Subcutaneous abdominal adipose tissue (tissue), 5 donors: Measurements from ENCODE around the gene LHX2.

ENCODE experiments used
- H3K27ac ChIP-seq: one replicate; pipeline ENCODE4 v1.7.0; 2013; ENCODE audit warnings: low read depth, mild to moderate bottlenecking, inconsistent platforms, low read length, moderate library complexity
- H3K27me3 ChIP-seq, 5 donors: one replicate each; pipeline ENCODE4 v1.7.0; 2013; ENCODE audit warnings: low read length in 5 of 5, inconsistent platforms in 1 of 5; ENCODE audit not compliant: control insufficient read depth in 5 of 5, insufficient read depth in 4 of 5
- H3K36me3 ChIP-seq, 5 donors: one replicate each; pipeline ENCODE4 v1.7.0; 2013; ENCODE audit warnings: low read length in 5 of 5; ENCODE audit not compliant: control insufficient read depth in 5 of 5, insufficient read depth in 5 of 5
- H3K4me1 ChIP-seq, 5 donors: one replicate each; pipeline ENCODE4 v1.7.0; 2013; ENCODE audit warnings: low read length in 5 of 5, mild to moderate bottlenecking in 3 of 5, moderate library complexity in 1 of 5; ENCODE audit not compliant: control insufficient read depth in 5 of 5, insufficient read depth in 5 of 5
- H3K4me3 ChIP-seq, 5 donors: one replicate each; pipeline ENCODE4 v1.7.0; 2013; ENCODE audit warnings: low read length in 5 of 5, low read depth in 1 of 5
- H3K9ac ChIP-seq, 5 donors: one replicate each; pipeline ENCODE4 v1.7.0; 2013; ENCODE audit warnings: low read length in 5 of 5, mild to moderate bottlenecking in 4 of 5, moderate library complexity in 3 of 5
- H3K9me3 ChIP-seq, 5 donors: one replicate each; pipeline ENCODE4 v1.7.0; 2013; ENCODE audit warnings: low read length in 5 of 5; ENCODE audit not compliant: control insufficient read depth in 5 of 5
- donor health status: healthy.
- donor health status: healthy.
- donor health status: healthy.
- donor health status: healthy.
- donor health status: healthy.

Gene LHX2

DNA sequence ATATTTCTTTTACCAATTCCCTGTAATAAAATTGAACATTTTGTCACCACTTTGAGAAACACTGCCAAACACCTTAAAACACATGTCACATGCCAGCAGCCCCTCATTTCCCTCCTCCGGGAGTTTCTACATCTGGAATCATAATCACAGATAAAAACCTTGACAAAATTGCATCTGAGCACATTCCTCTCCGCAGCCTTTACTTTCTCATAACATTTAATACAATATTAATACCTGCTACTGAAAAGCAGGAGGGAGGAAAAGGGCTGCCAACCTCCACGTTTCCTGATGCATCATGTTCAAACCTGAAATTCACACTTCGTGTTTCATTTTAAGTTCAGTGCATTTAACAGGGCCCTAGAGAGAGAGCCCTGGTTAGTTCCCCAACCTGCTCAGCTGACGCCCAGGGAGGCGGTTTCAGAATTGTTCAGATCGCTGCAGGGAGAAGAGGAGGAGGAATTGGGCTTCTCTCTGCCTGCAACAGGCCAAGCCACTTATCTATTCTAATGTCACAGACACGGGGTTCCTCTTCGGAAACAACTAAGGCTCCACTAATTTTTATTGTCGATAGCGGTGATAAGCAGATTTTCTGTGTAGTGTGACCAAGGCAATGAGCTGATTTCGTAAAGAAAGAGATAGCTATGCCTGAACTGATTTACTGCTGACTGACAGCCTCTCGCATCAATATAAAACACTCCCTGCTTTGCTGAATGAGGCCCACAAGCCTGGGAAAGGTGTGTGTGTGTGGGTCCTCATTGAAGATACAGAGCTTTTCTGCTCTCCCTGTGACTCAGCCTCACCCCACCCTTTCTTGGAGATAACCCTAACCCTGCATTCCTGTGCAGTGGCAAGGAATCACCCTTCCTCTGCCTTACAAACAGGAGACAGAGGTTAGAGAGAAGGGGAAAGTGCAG, 4.9 kb upstream of the LHX2 start:
- Histone ChIP-seq H3K9me3 (no peaks in the 10 kb centered on the region), H3K36me3 (no peaks in the 10 kb centered on the region), H3K27me3 (peaks cover 82 to 95% (median 88%) of the 10 kb centered on the region in 5 donors), H3K27ac (no peak overlapping the region), H3K4me1 (peaks cover 0 to 39% (median 28%) of the 10 kb centered on the region in 5 donors), H3K9ac (no peak overlapping the region), H3K4me3 (no peak overlapping the region)

DNA sequence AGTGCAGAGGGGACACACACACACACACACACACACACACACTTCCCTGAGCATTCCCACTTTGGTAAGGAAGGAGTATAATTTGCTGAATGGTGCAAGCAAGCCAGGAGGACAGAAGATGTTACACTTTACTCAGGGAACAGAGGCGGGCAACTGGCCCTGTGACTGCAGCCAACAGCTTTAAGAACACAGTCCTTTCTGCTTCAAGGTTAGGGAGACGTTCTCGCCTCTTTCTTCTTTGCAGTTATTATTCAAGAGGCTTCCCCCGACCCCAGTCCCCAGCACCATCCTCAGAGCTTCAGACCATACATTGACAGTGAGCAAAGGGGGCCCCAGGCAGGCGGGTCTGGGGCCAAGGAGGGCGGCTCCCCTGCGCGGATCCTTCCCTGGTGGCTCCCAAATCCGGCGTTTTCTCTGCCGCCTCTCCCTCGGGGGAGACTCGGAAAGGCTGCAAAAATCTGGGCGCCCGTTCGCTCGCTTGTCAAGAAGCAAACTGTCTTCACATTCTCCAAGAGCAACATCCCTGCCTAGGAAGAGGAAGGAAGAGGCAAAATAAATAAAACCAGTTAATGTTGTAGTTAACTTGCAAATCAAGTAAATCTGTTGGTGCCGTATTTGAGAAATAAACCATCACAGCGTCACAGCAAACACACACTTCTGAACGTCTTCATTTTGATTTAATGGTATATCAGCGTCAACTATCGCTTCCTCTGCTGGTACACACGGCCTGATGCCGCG, 3.8 kb upstream of the LHX2 start:
- H3K9ac ChIP-seq, result no peak overlapping the region

DNA sequence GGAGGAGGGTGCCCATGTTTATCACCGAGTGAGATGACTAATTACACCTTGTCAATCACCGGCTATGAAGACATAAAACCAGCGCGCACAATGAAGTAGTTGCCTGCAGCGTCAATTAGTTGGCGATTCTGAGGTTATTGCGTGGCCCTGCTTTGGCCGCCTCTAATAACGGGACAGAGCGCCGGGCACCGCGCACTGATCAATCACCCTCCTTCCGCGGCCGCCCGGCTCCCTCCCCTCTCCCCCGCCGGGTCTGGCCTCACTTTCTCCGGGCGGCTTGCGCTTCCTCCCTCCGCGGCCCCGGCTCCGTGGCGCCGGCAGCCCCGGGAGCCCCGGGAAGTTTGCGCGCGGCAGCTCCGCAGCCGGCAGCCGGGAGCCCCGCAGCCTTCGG, 3.3 kb upstream of the LHX2 start:
- no peak overlapping the region for H3K9ac ChIP-seq
- H3K9me3 ChIP-seq, result no peaks in the 10 kb centered on the region
- peak overlapping the region in 2 of 5 donors; percentile 1 to 53 for H3K4me3 ChIP-seq
- H3K4me1 ChIP-seq, result peaks cover 0 to 55% (median 42%) of the 10 kb centered on the region in 5 donors
- no peaks in the 10 kb centered on the region for H3K36me3 ChIP-seq
- peaks cover 83 to 96% (median 86%) of the 10 kb centered on the region in 5 donors for H3K27me3 ChIP-seq
- H3K27ac ChIP-seq, result no peak overlapping the region

More for the DNA sequence above, 3.8 kb upstream of the LHX2 start:
- H3K4me3 ChIP-seq, result no peak overlapping the region
- peaks cover 0 to 49% (median 38%) of the 10 kb centered on the region in 5 donors for H3K4me1 ChIP-seq
- peaks cover 80 to 96% (median 84%) of the 10 kb centered on the region in 5 donors for H3K27me3 ChIP-seq
- H3K9me3 ChIP-seq, result no peaks in the 10 kb centered on the region
- no peak overlapping the region for H3K27ac ChIP-seq
- no peaks in the 10 kb centered on the region for H3K36me3 ChIP-seq

DNA sequence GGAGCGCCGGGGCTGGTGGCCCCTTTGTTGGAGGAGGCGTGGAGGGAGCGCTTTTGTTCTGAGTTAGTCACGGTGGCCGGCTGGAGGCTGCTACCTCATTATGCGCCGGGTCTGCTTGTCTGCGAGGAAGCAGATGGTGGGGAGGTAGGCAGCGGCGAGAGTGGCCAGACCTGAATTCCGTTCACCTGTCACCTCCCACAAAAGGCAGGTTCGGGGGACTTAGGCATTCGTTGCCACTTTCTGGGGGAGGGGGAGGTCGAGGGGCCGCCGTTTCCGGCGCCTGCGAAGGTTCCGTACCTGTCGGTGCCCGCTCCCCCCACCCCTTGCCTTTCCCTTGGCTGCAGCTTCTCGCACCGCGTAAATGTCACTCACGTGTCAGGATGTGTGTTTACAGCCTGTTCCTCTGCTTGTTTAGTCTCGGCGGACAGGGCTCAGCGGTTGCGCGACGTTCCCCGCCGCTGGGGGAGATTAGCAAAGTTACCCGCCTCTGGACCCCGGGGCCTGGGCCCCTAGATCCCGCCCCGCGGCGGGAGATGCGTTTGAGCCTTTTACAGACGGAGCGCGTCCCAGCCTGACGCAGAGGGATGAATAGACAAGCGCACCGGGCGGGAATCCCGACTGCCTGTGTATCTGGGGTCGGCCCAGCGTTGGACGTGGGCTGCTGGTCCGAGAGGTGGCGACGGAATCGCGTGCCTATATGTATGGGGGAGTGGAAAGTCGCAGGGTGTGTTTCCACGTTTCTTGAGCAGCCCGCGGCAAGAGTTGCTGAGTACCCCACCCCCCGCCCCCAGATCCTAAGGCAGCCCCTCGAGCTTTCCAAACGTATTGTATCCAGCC, 2.7 kb upstream of the LHX2 start:
- Histone ChIP-seq H3K27ac (no peak overlapping the region), H3K27me3 (peaks cover 85 to 96% (median 87%) of the 10 kb centered on the region in 5 donors), H3K9me3 (no peaks in the 10 kb centered on the region), H3K4me3 (peak overlapping the region in 2 of 5 donors; percentile 1 to 53), H3K9ac (no peak overlapping the region), H3K36me3 (no peaks in the 10 kb centered on the region), H3K4me1 (peaks cover 0 to 57% (median 40%) of the 10 kb centered on the region in 5 donors)

DNA sequence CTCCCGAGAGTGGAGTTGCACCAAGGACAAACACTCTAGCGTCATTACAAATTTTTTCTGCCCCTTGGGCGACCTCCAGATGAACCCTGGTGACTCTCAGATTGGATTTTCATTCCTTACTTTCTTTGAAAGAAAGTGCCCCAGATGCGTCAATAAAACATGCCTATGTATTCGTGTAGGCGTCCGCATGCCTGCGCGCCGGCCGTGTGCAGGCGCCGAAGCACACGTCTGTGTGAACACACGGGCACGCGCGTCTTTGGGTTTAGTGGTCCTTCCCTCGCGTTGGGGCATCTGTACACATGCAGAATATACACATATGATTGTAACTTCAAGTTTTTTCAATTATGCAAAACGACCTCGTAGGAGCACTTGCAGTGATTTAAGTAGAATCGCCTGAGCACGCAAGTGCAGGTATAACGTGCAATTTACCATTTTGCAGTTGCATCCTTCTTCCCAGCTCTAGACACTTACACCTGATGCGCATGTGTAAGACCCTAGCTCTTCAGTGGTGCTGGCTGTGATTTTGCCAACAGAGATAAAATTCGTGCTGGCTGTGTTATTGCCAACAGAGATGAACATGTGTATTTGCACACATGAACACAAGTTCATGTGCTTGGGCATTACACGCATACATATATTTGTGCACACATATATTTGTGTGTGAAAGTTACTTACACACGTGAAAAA, 1.9 kb upstream of the LHX2 start:
- peaks cover 84 to 95% (median 92%) of the 10 kb centered on the region in 5 donors for H3K27me3 ChIP-seq
- no peaks in the 10 kb centered on the region for H3K9me3 ChIP-seq
- no peaks in the 10 kb centered on the region for H3K36me3 ChIP-seq
- no peak overlapping the region for H3K9ac ChIP-seq
- peaks cover 0 to 57% (median 40%) of the 10 kb centered on the region in 5 donors for H3K4me1 ChIP-seq
- no peak overlapping the region for H3K27ac ChIP-seq
- no peak overlapping the region for H3K4me3 ChIP-seq

DNA sequence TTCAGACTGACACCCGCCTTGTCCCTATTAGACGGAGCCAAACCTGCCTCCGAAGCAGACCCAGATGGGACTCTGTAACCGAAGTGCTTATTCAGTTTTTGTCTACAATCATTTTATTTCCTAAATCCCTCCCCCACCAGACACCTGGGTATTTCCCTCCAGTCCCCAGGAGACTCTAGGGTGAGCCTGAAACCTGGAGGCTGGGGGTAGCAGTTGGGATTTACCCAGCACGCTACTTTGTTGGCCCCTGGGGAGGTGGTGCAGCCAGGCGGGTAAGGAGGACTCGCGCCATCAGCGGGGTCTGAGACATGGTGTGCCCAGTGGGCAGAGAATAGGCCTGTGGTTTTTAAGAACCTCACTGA, 1.3 kb upstream of the LHX2 start:
- Histone ChIP-seq H3K4me1 (peaks cover 0 to 63% (median 40%) of the 10 kb centered on the region in 5 donors), H3K4me3 (no peak overlapping the region), H3K9me3 (no peaks in the 10 kb centered on the region), H3K9ac (no peak overlapping the region), H3K27ac (no peak overlapping the region), H3K36me3 (no peaks in the 10 kb centered on the region), H3K27me3 (peaks cover 85 to 95% (median 93%) of the 10 kb centered on the region in 5 donors)

DNA sequence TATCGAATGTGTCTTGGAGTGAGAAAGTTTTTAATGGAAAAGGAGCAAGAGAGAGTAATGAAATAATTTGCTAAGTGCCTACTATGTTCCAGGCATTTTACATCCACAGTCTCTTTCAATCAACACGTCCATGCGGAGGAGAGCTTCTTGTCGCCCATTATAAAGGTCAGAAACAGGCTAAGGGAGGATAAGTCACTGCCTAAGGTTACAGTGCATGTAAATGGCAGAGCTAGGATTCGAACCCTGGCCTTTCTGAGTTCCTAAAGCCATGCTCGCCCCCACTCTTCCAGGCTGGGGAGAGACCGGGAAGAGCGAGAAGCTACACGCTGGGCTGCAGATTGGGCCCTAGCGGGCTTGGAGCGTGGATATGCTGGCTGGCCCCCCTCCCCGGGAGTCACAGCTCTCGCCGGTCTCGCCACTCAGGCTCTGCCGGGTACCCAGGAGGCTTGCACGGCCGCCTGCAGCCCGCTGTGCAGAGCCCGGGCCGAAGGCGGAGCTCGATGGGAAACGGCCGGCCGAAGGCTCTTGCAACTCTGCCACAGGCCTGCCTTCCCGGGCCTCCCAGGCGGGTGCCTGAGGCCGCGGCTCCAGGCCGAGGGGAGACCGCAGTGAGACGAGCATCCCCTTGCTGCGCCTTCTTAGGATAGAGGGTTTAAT, 775 bp upstream of the LHX2 start:
- Histone ChIP-seq H3K36me3 (no peaks in the 10 kb centered on the region), H3K9ac (no peak overlapping the region), H3K9me3 (no peaks in the 10 kb centered on the region), H3K27me3 (peaks cover 85 to 95% (median 93%) of the 10 kb centered on the region in 5 donors), H3K4me1 (peaks cover 0 to 68% (median 45%) of the 10 kb centered on the region in 5 donors), H3K4me3 (peak overlapping the region in 4 of 5 donors; percentile 22 to 58 (median 42)), H3K27ac (no peak overlapping the region)

DNA sequence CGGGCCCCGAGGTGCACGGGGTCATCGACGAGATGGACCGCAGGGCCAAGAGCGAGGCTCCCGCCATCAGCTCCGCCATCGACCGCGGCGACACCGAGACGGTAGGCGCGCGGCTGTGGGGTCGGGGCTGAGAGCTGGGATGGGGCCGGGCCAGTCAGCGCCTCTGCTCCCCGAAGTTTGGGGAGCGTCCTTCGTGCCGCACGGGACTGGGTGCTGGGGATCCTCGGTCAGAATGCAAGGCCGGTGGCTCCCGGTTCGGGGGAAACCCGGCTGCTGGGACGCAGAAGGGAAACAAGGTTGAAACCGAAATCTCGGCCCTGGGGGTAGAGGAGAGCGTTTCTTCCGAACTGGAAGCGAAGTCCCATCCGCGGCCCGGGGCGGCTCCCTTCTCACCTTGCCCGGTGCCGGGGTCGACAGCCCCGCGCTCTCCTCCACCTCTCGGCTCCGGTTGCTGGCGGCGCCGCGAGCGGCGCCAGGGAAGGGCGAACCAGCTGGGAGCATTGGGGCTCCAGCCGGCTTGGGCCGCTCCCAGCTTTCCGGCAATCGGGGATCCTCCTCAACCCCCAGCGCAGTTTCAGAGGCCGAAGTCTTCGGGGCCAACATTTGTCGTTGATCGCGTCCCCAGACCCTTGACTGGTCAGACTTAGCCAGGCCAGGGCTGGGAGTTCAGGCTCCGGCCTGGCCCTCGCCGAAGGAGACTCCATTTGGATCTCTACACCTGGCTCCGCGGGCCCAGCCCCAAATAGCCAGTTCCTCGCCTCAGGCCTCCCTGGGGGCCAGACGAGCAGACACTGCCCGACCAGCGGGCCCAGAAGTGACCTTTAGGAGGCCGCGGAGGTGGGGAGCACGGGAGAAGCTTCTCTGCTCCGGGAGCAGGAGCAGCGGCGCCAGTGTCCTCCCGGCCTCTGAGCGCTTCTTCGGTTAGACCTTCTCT, 1.1 kb downstream of the LHX2 start:
- Histone ChIP-seq H3K9ac (no peak overlapping the region), H3K27ac (no peak overlapping the region), H3K27me3 (peaks cover 80 to 94% (median 91%) of the 10 kb centered on the region in 5 donors), H3K4me3 (peak overlapping the region in 4 of 5 donors; percentile 39 to 58 (median 54)), H3K9me3 (no peaks in the 10 kb centered on the region), H3K4me1 (peaks cover 0 to 76% (median 60%) of the 10 kb centered on the region in 5 donors), H3K36me3 (no peaks in the 10 kb centered on the region)
